T-helper 1 cell treated with Interleukin-12 subunit alpha and Interleukin-12 subunit beta and Interleukin-4 antibody, amounts not matched to agents 30 μg/mL and 1 μg/mL, for 36 hours (primary cell): ENCODE data around the gene PPM1H.
A peak's percentile ranks its signal among the peaks of the same experiment; 100 is the strongest.

ENCODE experiments used
- H3K27ac Mint-ChIP-seq: one replicate; pipeline ENCODE4 v1.8.0; 2021; ENCODE audit warnings: mild to moderate bottlenecking, mixed read lengths
- H3K27me3 Mint-ChIP-seq: one replicate; pipeline ENCODE4 v1.8.0; 2021; ENCODE audit warnings: low read depth, mixed read lengths
- H3K36me3 Mint-ChIP-seq: one replicate; pipeline ENCODE4 v1.8.0; 2021; ENCODE audit warnings: low read depth, mixed read lengths
- H3K4me1 Mint-ChIP-seq: one replicate; pipeline ENCODE4 v1.8.0; 2021; ENCODE audit warnings: low read depth, mixed read lengths
- H3K4me3 Mint-ChIP-seq: one replicate; pipeline ENCODE4 v1.8.0; 2021; ENCODE audit warnings: mild to moderate bottlenecking, moderate library complexity, mixed read lengths
- H3K9me3 Mint-ChIP-seq: one replicate; pipeline ENCODE4 v1.8.0; 2021; ENCODE audit warnings: mixed read lengths

Gene PPM1H

DNA sequence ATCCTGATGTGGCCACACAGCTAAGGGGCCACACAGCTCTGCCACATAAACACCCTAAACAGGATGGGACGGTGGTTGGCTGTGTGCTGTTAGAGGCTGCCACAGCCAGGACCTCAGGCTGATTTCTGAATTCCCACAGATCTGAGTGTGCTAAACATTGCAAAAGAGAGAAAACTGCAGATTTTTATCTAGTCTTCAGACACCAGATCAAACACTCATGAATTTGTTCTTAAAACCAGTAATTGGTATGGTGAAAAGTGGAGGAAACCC, 277.7 kb downstream of the PPM1H start:
- H3K36me3 Mint-ChIP-seq = no peaks in the 10 kb centered on the region
- no peak overlapping the region for H3K4me3 Mint-ChIP-seq
- H3K27ac Mint-ChIP-seq = no peak overlapping the region
- no peaks in the 10 kb centered on the region for H3K9me3 Mint-ChIP-seq
- H3K4me1 Mint-ChIP-seq = peaks cover 11% of the 10 kb centered on the region
- H3K27me3 Mint-ChIP-seq = peaks cover 62% of the 10 kb centered on the region

DNA sequence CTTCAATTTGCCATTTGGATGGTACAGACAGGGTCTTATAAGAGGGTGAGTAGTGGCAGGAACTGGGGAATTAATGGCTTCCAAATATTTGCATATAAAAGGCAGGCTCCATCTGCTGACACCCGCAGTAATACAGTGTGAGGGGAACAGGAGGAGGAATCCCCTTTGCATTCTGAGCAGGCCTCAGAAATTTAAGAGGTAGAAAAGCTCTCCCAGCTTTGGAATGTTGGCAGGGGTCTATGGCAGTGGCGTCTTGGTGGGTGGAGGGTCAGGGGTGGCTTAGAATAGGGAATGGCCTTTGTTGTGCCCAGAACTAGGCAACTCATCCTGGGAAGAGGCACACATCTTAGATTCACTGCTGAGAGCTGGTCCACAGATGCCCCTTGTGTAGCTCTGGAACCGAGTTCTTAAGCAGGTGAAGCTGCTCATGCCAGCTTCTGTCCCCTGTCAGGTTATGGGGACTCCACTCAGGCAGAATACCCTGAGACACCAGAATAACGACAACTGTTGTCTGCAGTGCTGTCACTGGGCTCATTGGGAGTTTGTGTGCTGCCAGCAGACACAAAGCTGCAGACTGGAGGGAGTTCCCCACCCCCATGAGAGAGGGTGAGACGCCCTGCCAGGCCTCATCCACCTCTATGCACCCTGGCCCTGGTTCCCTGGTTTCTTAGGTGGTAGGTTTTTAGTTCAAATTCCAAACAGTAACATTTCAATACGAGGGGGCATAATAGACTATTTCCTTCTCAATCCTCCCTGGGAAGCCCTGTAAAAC, 278.2 kb downstream of the PPM1H start:
- H3K4me1 Mint-ChIP-seq = peaks cover 11% of the 10 kb centered on the region
- no peak overlapping the region for H3K27ac Mint-ChIP-seq
- no peaks in the 10 kb centered on the region for H3K9me3 Mint-ChIP-seq
- no peaks in the 10 kb centered on the region for H3K36me3 Mint-ChIP-seq
- H3K4me3 Mint-ChIP-seq = no peak overlapping the region
- H3K27me3 Mint-ChIP-seq = peaks cover 65% of the 10 kb centered on the region

DNA sequence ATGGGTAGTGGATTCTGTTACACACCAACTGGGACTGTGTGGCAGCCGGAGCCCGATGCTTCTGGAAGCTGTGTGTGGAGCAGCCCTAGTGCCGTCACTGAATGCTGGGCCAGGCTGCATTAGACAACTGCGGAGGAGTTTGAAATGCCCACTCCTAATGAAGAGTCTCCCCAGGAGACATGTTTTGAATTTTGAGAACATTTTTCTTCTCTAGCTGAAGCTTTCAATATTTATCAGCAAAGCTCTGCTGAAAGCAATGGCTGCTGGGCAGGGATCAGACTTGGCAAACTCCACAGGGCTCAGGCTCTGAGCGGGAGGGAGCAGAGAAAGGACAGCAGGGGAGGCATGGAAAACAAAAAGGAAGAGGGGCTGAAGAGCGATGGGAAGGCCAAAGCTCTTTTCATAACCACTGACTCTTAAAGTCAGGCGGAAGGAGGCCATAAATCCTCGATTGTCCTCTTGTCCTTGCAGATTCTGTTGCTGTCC, 279.2 kb downstream of the PPM1H start:
- Mint-ChIP-seq H3K4me3 (no peak overlapping the region), H3K4me1 (peaks cover 11% of the 10 kb centered on the region), H3K9me3 (no peaks in the 10 kb centered on the region), H3K27ac (no peak overlapping the region), H3K36me3 (no peaks in the 10 kb centered on the region), H3K27me3 (peaks cover 63% of the 10 kb centered on the region)

DNA sequence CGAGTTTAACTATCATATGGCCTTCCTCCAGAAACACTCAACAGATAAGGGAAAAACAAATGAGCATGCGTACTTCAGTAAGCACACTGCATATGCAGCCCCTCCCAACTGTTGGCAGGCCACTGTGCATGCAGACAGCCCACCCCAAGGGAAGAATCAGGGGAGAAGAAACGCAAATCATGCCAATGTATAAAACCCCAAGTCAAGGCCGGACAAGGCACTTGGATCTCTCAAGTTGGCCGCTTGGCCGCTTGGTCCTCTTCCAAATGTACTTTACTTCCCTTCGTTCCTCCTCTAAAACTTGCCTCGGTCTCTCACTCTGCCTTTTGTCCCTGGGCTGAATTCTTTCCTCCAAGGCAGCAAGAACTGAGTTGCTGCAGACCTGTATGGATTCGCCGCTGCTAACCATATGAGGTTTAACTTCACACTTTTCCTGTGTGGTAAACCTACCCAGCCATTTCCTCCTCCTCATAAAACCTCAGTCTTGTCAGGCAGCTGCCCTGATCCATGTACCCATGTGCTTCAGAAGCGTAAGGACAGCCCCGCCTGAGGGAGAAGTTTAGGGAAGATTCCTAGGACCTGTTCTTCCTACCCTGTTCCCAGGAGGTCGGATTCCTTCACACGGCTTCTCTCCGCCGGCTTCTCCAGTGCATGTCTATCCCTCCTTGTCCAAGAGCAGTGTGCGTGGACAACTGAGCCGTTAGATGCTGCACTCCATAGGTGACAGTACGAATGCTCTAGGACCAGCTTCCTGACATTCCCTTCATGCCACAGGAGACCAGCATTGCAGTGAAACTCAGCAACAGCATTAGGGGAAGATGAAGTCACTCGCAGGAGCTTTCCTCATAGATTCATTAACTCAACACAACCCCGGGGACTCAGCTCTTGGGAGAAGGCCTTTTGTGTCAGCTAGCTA, 280.4 kb downstream of the PPM1H start:
- Mint-ChIP-seq H3K9me3 (no peaks in the 10 kb centered on the region), H3K36me3 (no peaks in the 10 kb centered on the region), H3K27ac (no peak overlapping the region), H3K4me3 (no peak overlapping the region), H3K27me3 (peaks cover 62% of the 10 kb centered on the region), H3K4me1 (peaks cover 11% of the 10 kb centered on the region)

DNA sequence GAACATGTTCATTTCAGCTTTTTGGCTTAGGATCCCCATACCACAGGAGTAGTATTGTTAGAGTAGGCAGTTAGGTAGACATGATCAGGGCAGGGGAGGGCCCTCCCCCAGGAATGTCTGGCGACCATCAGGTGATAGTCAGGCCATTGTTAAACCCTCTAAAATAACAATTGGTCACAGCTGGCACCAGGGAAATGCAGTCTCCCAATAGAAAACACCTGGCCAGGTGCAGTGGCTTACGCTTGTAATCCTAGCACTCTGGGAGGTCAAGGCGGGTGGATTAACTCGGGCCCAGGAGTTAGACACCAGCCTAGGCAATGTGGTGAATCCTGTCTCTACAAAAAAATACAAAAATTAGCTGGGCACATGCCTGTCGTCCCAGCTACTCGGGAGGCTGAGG, 281.2 kb downstream of the PPM1H start:
- no peaks in the 10 kb centered on the region for H3K9me3 Mint-ChIP-seq
- peaks cover 54% of the 10 kb centered on the region for H3K27me3 Mint-ChIP-seq
- no peaks in the 10 kb centered on the region for H3K36me3 Mint-ChIP-seq
- H3K4me1 Mint-ChIP-seq = peaks cover 11% of the 10 kb centered on the region
- H3K4me3 Mint-ChIP-seq = no peak overlapping the region
- H3K27ac Mint-ChIP-seq = no peak overlapping the region

DNA sequence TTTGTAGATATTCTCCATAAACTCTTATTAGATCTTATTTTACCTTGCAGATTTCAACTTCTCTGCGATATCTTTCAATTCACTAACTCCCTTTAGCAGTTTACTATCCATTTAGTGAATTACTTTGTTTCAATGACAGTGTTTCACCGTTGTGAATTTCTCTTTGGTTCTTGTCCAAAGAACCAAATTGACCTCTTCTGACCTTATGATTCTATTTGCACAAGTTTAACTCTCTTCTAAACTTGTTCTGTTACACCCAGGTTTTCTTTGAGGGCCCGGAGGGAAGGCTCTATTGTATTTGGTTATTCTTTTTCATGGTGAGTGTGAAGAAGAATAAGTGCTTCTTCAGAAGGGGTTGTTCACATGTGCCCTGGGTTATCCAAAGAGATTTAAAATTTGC, 281.6 kb downstream of the PPM1H start:
- Mint-ChIP-seq H3K4me1 (peaks cover 11% of the 10 kb centered on the region), H3K9me3 (no peaks in the 10 kb centered on the region), H3K27ac (no peak overlapping the region), H3K27me3 (peaks cover 54% of the 10 kb centered on the region), H3K36me3 (no peaks in the 10 kb centered on the region), H3K4me3 (no peak overlapping the region)

DNA sequence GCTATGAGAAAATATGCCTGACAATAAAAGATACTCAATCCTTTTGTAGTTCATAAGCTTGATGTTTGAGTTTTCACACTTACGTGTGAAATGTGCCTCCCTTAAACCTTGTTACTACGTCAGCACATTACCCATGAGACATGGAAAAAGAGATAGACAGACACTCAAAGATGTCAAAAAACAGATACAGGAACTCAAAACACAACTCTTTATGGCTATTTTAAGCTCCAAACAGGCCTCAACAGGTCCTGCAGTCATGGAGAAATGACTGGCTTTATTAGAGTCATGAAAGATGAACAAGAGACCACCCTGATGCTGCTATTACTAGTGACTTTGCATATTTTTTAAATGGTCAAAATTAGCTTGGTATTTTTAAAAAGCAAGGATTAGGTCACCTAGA, 283.8 kb downstream of the PPM1H start:
- Mint-ChIP-seq H3K4me3 (no peak overlapping the region), H3K27ac (no peak overlapping the region), H3K36me3 (no peaks in the 10 kb centered on the region), H3K27me3 (peaks cover 40% of the 10 kb centered on the region), H3K4me1 (peaks cover 11% of the 10 kb centered on the region), H3K9me3 (no peaks in the 10 kb centered on the region)

DNA sequence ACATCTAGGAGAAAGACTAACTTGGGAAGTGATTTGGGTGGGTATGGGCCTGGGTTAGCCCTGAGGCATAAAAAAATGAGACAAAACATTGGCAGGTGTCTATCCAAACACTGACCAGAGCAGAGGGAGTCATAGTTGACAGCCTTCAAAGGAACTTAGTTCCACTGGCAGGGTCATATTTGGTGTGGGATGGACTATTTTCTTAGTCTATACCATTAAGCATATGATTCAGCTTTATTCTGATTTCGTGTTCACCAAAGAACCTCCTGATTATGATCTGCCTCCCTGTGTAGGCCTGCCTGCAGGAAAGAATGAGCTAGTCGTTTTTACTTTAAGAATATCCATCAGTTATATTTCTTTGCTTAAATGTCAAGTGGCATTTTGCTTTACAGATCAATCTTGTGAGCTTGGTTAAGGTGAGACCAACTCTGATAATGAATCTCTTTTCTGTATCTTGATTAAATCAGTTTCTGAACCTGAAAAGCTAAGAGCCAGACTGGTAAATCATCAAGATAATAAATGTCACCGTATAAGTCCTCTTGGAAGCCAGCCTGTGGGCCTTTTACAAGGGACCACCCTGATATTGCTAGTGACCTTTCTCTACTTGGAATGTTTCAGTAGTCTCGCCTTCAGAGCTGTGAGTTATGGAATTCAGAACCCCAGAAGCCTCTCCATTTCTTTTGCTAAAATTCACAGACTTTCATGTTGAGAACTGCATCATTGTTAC, 285.4 kb downstream of the PPM1H start:
- Mint-ChIP-seq H3K36me3 (no peaks in the 10 kb centered on the region), H3K4me3 (no peak overlapping the region), H3K27ac (no peak overlapping the region), H3K27me3 (peaks cover 25% of the 10 kb centered on the region), H3K9me3 (no peaks in the 10 kb centered on the region), H3K4me1 (peaks cover 4% of the 10 kb centered on the region)

DNA sequence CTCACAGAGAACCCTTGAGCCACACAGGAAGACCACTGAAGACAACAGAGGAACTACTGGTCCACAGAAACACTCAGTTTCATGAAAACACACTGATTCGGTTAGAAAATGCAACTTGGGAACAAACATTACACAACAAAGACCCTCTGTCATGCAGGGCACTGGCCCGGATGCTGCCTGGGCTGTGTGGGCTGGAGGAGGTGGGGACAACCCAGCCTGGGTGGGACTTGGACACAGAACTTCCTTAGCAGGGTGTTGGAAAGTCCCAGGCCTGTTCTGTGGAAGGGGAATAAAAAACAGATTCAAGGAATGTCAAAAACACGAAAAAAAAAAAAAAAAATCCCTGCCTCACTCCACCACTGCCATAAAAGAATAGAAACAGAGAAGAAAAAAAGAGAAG, 287.4 kb downstream of the PPM1H start:
- H3K36me3 Mint-ChIP-seq = no peaks in the 10 kb centered on the region
- H3K4me1 Mint-ChIP-seq = no peaks in the 10 kb centered on the region
- no peak overlapping the region for H3K4me3 Mint-ChIP-seq
- peaks cover 18% of the 10 kb centered on the region for H3K27me3 Mint-ChIP-seq
- no peak overlapping the region for H3K27ac Mint-ChIP-seq
- no peaks in the 10 kb centered on the region for H3K9me3 Mint-ChIP-seq

DNA sequence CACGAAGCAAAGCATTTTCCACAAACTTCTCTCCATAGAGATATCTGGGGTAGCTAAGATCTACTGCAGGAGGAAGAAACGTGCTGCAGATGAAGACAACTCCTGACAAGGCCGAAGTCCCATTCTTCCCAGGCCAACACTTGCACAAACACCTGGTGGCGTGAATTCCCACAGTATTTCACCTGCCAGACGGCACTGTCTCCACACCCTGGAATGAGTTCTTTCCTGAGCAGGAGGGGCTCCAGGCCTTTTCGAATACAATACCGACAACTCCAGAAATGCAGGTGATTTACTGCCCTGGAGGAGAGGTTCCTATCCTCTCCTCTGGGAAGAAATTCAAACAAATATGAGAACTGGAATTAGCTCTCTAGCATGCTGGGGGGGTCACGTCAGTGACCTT, 288.4 kb downstream of the PPM1H start:
- peaks cover 15% of the 10 kb centered on the region for H3K27me3 Mint-ChIP-seq
- peaks cover 6% of the 10 kb centered on the region for H3K4me1 Mint-ChIP-seq
- no peak overlapping the region for H3K4me3 Mint-ChIP-seq
- H3K27ac Mint-ChIP-seq = no peak overlapping the region
- no peaks in the 10 kb centered on the region for H3K9me3 Mint-ChIP-seq
- H3K36me3 Mint-ChIP-seq = no peaks in the 10 kb centered on the region

DNA sequence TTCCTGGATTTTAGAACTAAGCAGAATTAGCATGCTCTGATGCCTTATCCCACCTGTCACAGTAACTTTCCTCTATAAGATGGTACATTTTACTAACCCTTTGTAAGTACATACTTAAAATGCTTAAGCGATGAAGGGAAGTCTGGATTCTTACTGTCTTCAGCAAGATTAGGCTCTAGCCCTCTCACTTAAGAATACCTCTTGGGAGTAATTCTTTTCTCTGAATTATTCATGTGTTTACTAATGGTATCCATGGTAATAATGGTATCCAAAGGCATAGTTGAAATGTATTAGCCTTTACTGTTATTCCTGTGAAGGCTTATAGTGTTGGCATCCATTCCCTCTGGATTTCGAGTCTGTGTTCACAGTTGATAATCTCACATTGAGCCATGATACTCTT, 291.5 kb downstream of the PPM1H start:
- H3K4me3 Mint-ChIP-seq = no peak overlapping the region
- H3K36me3 Mint-ChIP-seq = no peaks in the 10 kb centered on the region
- no peaks in the 10 kb centered on the region for H3K9me3 Mint-ChIP-seq
- H3K4me1 Mint-ChIP-seq = peaks cover 15% of the 10 kb centered on the region
- peaks cover 12% of the 10 kb centered on the region for H3K27me3 Mint-ChIP-seq
- H3K27ac Mint-ChIP-seq = no peak overlapping the region

DNA sequence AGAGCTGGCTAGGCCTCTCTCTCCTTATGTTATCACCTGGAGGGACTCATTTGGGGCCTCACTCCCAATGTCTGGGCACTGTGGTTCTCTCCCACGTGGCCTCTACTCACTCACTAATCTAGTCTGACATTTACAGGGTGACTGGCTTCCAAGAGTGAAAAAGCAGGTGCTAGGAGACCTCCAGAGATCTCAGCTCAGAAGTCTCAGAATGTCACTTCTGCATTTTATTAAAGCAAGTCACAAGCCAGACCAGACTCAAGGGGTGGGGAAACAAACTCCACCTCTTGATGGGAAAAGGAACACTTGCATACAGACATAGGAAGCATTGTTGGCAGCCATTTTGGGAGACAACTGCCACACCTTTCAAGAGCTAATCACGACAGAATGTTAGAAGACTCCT, 292.5 kb downstream of the PPM1H start:
- no peaks in the 10 kb centered on the region for H3K9me3 Mint-ChIP-seq
- no peak overlapping the region for H3K4me3 Mint-ChIP-seq
- H3K27ac Mint-ChIP-seq = no peak overlapping the region
- H3K36me3 Mint-ChIP-seq = no peaks in the 10 kb centered on the region
- H3K4me1 Mint-ChIP-seq = peaks cover 15% of the 10 kb centered on the region
- H3K27me3 Mint-ChIP-seq = peaks cover 9% of the 10 kb centered on the region

DNA sequence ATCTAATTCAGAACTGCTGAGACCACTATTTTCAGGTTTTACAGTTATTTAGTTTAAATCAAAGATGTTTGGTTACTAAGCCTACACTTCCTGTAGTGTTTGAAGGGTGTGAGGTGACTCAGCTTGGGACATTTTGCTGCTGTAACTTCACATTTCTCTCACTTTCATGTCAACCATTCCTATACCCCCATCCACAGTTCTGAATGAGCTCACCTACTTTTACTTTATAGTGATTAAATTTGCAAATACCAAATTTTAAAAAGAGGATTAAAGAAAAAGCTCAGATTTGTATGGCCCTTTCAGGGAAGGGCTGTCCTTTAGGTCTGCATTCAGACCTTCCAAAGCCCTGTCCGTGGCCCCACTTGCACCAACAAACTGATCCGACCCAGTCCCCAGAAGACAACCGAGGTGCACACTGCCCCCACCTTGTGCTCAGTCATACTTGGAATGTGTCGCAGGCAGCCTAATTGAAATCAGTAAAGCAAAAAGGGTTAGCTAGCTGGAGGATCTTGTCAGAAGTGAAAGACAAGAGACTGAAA, 294.0 kb downstream of the PPM1H start:
- H3K9me3 Mint-ChIP-seq = no peaks in the 10 kb centered on the region
- peaks cover 9% of the 10 kb centered on the region for H3K27me3 Mint-ChIP-seq
- peaks cover 15% of the 10 kb centered on the region for H3K4me1 Mint-ChIP-seq
- H3K36me3 Mint-ChIP-seq = no peaks in the 10 kb centered on the region
- H3K4me3 Mint-ChIP-seq = peak overlapping the region; percentile 2
- H3K27ac Mint-ChIP-seq = peak overlapping the region; percentile 61

DNA sequence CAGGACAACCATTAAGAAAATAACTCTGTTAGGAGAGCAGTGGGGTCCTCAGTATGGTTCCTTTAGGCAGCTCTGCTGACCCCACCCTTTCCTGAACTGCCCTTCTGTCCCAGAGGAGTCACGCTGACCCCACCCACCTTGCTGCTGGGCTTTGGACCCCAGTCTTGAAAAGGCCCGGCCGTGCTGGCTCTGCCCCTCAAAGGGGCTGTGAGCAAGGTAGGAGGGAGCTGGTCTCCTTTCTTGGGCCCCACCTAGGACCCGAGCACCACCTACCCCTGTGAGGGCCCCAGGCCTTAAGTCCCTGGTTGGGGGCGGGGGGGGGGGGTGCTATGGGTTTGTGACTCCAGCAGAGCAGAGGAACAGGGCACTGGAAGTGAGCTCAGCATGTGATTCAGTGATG, 297.3 kb downstream of the PPM1H start:
- H3K4me1 Mint-ChIP-seq = peaks cover 15% of the 10 kb centered on the region
- no peaks in the 10 kb centered on the region for H3K36me3 Mint-ChIP-seq
- H3K27ac Mint-ChIP-seq = no peak overlapping the region
- peaks cover 32% of the 10 kb centered on the region for H3K27me3 Mint-ChIP-seq
- no peak overlapping the region for H3K4me3 Mint-ChIP-seq
- no peaks in the 10 kb centered on the region for H3K9me3 Mint-ChIP-seq
